Sigmoid colon (tissue), 3 donors: Measurements from ENCODE around the gene U2AF2.

Experiments used
- CTCF ChIP-seq, 4 experiments: fragments of 450-650 bp in 3 of 4; fragments of 200-600 bp in 1 of 4; IDR thresholded peaks; one replicate each; pipeline ENCODE4 v1.5.1; 2016 to 2019; ENCODE audit warnings: antibody characterized with exemption in 4 of 4, mild to moderate bottlenecking in 3 of 4, moderate library complexity in 2 of 4
- POLR2A ChIP-seq, 2 donors: fragments of 450-650 bp; IDR thresholded peaks; one replicate each; pipeline ENCODE4 v1.6.1; 2016; ENCODE audit warnings: antibody characterized with exemption in 2 of 2, mild to moderate bottlenecking in 2 of 2, moderate library complexity in 2 of 2

- TF ChIP-seq POLR2A (IDR thresholded peaks at IDR 0.05) (no peak), CTCF (IDR thresholded peaks at IDR 0.05) (no peak)
These were observed 7.0 kb downstream of the U2AF2 start for GRCh38 chr19:55661826-55662225.
